ENCODE data around the gene DRAP1. TPM values are rescaled to one million over a fixed set of nuclear protein-coding genes. Genes with fewer than 3 reads are reported as not detected.

DRAP1 gene
- total and polyA plus RNA-seq, 9 of the 15 experiments (the other 6 are each of a cell fraction or from before 2014, with no cell fraction given): 9.6 to 200 (median 92.9) TPM

- TF ChIP-seq TSHZ1 (CRISPR knock-in tag; IDR thresholded peaks at IDR 0.05): no peak
- 0 out of 2 replicates have a peak, but pooled peaks have one; percentile 10 for TF ChIP-seq ZSCAN29 (IDR thresholded peaks at IDR 0.05)
- no peak for TF ChIP-seq MTF1 (CRISPR knock-in tag; IDR thresholded peaks at IDR 0.05; ENCODE audit: borderline replicate concordance)
- TF ChIP-seq POLR2AphosphoS2 (IDR thresholded peaks at IDR 0.05; ENCODE audit: low read length): peak; percentile 95
- TF ChIP-seq ARID1B (IDR thresholded peaks at IDR 0.05): peak; percentile 36
- 0 out of 2 replicates have a peak, but pooled peaks have one; percentile 50 for TF ChIP-seq ZNF696 (CRISPR knock-in tag; conservative IDR thresholded peaks at IDR 0.05)
- peak; percentile 13; the same call in 1 of the 2 replicates for TF ChIP-seq GTF2E2 (tag; IDR thresholded peaks at IDR 0.05)
- peak; percentile 63; the same call in 1 of the 2 replicates for TF ChIP-seq POLR2AphosphoS5 (IDR thresholded peaks at IDR 0.05; ENCODE audit: control insufficient read depth, insufficient read depth, low read depth, low read length)
- peak; percentile 11 for TF ChIP-seq CHD1 (IDR thresholded peaks at IDR 0.05; ENCODE audit: low read length)
- TF ChIP-seq RBFOX2 (IDR thresholded peaks at IDR 0.05; ENCODE audit: low read depth, low read length): peak; percentile 72
- no peak for TF ChIP-seq SETDB1 (IDR thresholded peaks at IDR 0.05; ENCODE audit: low read length)
- 0 out of 2 replicates have a peak, but pooled peaks have one; percentile 4 for TF ChIP-seq TCF3 (CRISPR knock-in tag; IDR thresholded peaks at IDR 0.05)
- no peak for TF ChIP-seq ZC3H11A (IDR thresholded peaks at IDR 0.05; ENCODE audit: low read depth, low read length)
- TF ChIP-seq EHMT2 (IDR thresholded peaks at IDR 0.05): no peak
- TF ChIP-seq XRCC5 (IDR thresholded peaks at IDR 0.05; ENCODE audit: low read depth, low read length): peak; percentile 62
- TF ChIP-seq SAP30 (IDR thresholded peaks at IDR 0.05; ENCODE audit: borderline replicate concordance, insufficient read depth, low read depth, low read length, poor library complexity, severe bottlenecking): peak; percentile 12
These were observed 27.7 kb upstream of the DRAP1 start (continued) for GRCh38 chr11:65891219-65892136.
